Upper lobe of right lung (tissue), 1 donor: Measurements from ENCODE around the gene LPA. TPM values are rescaled to one million over a fixed set of nuclear protein-coding genes. Genes with fewer than 3 reads are reported as not detected.
"Not testable (repeated sequence)": the region's sequence is repeated elsewhere in the genome, so short reads cannot be mapped to it uniquely, and the experiment has no call there.

Source experiments
- ATAC-seq: fragments of 200-7000 bp; cut with Tn5 transposase; one replicate; pipeline ENCODE4 v1.9.1; 2020; ENCODE audit warnings: mild to moderate bottlenecking, moderate library complexity
- DNase-seq: peaks from one replicate; pipeline ENCODE4 v3.0.0-alpha.2; 2020
- H3K27ac ChIP-seq: fragments of 200-600 bp; one replicate; pipeline ENCODE4 v1.8.0; 2022
- H3K27me3 ChIP-seq: fragments of 200-600 bp; one replicate; pipeline ENCODE4 v1.8.0; 2022; ENCODE audit warnings: mild to moderate bottlenecking
- H3K36me3 ChIP-seq: fragments of 200-600 bp; one replicate; pipeline ENCODE4 v1.8.0; 2022
- H3K4me1 ChIP-seq: fragments of 200-600 bp; one replicate; pipeline ENCODE4 v1.8.0; 2022
- H3K4me3 ChIP-seq: fragments of 200-600 bp; one replicate; pipeline ENCODE4 v1.8.0; 2022; ENCODE audit warnings: mild to moderate bottlenecking
- H3K9me3 ChIP-seq: fragments of 200-600 bp; one replicate; pipeline ENCODE4 v1.8.0; 2022
- intact Hi-C: fragments of 100-400 bp; cut with DNase I; formaldehyde crosslinking; loops from one replicate; pipeline ENCODE4 v1.11.0; 2022
- total RNA-seq: library from RNA; stranded (reverse); fragmentation: NEBNext Ultra II Directional; extraction: Animal tissue kit (Norgen Biotek cat#: 25700); gene quantifications from one replicate; pipeline ENCODE4 v1.2.1, GENCODE V29; 2021
- TF ChIP-seq, protein P1 (sequence below): fragments of 200-600 bp; IDR thresholded peaks from one replicate; pipeline ENCODE4 v1.8.0; 2022; ENCODE audit warnings: antibody characterized with exemption
- donor health status: DM: no; HTN: yes; CAD: no; lungs with severe emphysema.

Gene LPA
- total RNA-seq, 1 donor from 2014 or later, result not detected

DNA sequence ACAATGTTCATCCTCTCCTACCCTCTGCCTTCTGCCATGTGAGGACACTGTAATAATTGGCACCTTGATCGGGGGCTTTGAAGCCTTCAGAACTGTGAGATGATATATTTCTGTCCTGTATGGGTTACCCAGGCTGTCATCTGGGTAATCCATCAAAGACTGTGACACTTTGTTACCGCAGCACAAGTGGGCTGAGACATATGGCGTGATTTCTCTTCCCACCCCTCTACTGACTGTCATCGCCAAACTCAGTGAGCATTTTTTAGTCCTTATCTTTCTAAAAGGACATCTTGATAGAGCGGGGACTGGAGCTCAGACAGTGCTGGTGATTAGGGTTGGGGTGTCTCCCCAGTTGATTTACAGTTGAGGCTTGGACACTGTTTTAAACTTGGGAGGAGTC, 27.5 kb upstream of the LPA start:
- no peak for DNase-seq
- TF ChIP-seq, protein P1, sequence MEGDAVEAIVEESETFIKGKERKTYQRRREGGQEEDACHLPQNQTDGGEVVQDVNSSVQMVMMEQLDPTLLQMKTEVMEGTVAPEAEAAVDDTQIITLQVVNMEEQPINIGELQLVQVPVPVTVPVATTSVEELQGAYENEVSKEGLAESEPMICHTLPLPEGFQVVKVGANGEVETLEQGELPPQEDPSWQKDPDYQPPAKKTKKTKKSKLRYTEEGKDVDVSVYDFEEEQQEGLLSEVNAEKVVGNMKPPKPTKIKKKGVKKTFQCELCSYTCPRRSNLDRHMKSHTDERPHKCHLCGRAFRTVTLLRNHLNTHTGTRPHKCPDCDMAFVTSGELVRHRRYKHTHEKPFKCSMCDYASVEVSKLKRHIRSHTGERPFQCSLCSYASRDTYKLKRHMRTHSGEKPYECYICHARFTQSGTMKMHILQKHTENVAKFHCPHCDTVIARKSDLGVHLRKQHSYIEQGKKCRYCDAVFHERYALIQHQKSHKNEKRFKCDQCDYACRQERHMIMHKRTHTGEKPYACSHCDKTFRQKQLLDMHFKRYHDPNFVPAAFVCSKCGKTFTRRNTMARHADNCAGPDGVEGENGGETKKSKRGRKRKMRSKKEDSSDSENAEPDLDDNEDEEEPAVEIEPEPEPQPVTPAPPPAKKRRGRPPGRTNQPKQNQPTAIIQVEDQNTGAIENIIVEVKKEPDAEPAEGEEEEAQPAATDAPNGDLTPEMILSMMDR, result no peak
- no peaks in the 10 kb centered on the region for H3K4me1 ChIP-seq
- intact Hi-C loops, result no loop called here
- H3K4me3 ChIP-seq, result no peak overlapping the region
- no peaks in the 10 kb centered on the region for H3K36me3 ChIP-seq
- no peaks in the 10 kb centered on the region for H3K9me3 ChIP-seq
- no peaks in the 10 kb centered on the region for H3K27me3 ChIP-seq
- no peak overlapping the region for H3K27ac ChIP-seq
- no peak for ATAC-seq

GRCh38 chr6:160690458-160690857, 26.4 kb upstream of the LPA start:
- H3K9me3 ChIP-seq, result no peaks in the 10 kb centered on the region
- no peak for ATAC-seq
- no peaks in the 10 kb centered on the region for H3K4me1 ChIP-seq
- no peaks in the 10 kb centered on the region for H3K27me3 ChIP-seq
- DNase-seq, result no peak
- TF ChIP-seq, protein P1, result no peak
- H3K27ac ChIP-seq, result no peak overlapping the region
- H3K36me3 ChIP-seq, result no peaks in the 10 kb centered on the region
- intact Hi-C loops, result no loop called here
- no peak overlapping the region for H3K4me3 ChIP-seq

GRCh38 chr6:160685762-160686450, 21.8 kb upstream of the LPA start:
- no peak overlapping the region for H3K27ac ChIP-seq
- DNase-seq (no peak), ATAC-seq (no peak)
- TF ChIP-seq, protein P1, result no peak
- no peaks in the 10 kb centered on the region for H3K9me3 ChIP-seq
- H3K4me3 ChIP-seq, result no peak overlapping the region
- no peaks in the 10 kb centered on the region for H3K4me1 ChIP-seq
- no peaks in the 10 kb centered on the region for H3K36me3 ChIP-seq
- no peaks in the 10 kb centered on the region for H3K27me3 ChIP-seq
- intact Hi-C loops, result no loop called here

GRCh38 chr6:160685101-160685761, 21.2 kb upstream of the LPA start:
- H3K9me3 ChIP-seq, DNase-seq, H3K36me3 ChIP-seq, H3K27me3 ChIP-seq, H3K4me1 ChIP-seq, H3K4me3 ChIP-seq, intact Hi-C loops, H3K27ac ChIP-seq, ATAC-seq: not testable (repeated sequence)

- TF ChIP-seq, protein P1, result peak; percentile 13
- Histone ChIP-seq H3K9me3 (no peaks in the 10 kb centered on the region), H3K36me3 (no peaks in the 10 kb centered on the region), H3K4me3 (no peak overlapping the region), H3K27ac (no peak overlapping the region), H3K4me1 (no peaks in the 10 kb centered on the region), H3K27me3 (peaks cover 7% of the 10 kb centered on the region)
- DNase-seq (peak; percentile 67), ATAC-seq (peak; percentile 75)
- intact Hi-C loops, result no loop called here
These were observed 15.3 kb upstream of the LPA start for GRCh38 chr6:160679402-160679769.

GRCh38 chr6:160678744-160679401, 14.8 kb upstream of the LPA start:
- Histone ChIP-seq H3K9me3 (no peaks in the 10 kb centered on the region), H3K36me3 (no peaks in the 10 kb centered on the region), H3K4me3 (no peak overlapping the region), H3K27me3 (peaks cover 7% of the 10 kb centered on the region), H3K27ac (no peak overlapping the region), H3K4me1 (no peaks in the 10 kb centered on the region)
- intact Hi-C loops, result no loop called here
- DNase-seq (no peak), ATAC-seq (peak; percentile 66)
- TF ChIP-seq, protein P1, result no peak
